GM18499 (cell line): ENCODE data around the gene ZNF407.
A peak's percentile ranks its signal among the peaks of the same experiment; 100 is the strongest.

ENCODE experiments used
- ATAC-seq: cut with Tn5 transposase; IDR thresholded peaks from one replicate; pipeline ENCODE4 v1.9.1; 2021; ENCODE audit warnings: moderate number of reproducible peaks; ENCODE audit not compliant: insufficient read depth, unreplicated experiment

ZNF407 gene

DNA sequence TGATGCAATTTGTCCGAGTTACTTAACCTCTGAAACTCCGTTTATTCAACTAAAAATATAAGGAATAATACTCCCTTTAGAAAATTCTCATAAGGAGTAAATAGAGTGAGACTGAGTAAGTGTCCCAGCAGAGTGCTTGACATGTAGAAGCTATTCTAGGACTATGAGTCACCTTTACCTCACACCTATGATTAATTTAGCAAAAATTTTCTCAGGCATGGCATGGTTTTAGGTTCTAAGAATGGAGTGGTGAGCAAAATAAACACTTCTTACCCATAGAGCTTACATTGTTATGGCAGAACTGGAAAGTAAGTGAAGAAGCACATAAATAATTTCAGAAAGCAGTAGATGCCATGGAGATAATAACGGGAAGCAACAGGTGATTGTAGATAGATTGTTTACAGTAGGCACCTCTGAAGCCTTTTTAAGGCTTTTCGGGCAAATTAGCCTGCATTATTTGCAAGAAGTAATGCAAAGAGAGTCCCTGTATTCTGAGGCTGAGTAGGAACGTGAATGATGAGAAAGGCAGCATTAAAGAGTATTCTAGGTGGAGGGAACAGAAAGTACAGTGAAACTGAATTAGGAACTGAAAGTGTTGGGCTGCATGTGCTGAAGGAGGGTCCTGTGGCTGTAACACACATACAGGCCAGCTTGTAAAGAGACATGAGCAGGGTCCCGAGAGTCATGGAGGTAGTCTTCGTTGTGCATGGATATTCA is 209.2 kb downstream of the ZNF407 start:
- ATAC-seq = peak; percentile 93

DNA sequence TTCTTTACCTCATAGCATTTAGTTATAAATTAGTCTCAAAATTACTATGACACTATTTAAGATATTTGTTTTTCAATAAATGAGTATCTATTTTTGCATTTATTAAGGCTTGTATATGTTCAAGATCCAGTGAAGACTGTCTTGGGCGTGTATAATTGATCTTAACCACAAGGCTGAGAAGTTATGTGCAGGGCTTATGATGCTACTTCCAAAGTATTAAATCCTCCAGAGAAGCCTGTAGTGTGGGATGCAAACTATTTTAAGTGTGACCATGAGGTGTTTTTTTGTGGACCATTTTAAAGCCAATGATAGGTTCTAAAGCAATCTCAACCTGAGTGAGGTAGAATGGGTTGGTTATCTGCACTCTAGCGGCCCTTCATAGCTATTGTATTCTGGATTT is 219.9 kb downstream of the ZNF407 start:
- no peak for ATAC-seq

DNA sequence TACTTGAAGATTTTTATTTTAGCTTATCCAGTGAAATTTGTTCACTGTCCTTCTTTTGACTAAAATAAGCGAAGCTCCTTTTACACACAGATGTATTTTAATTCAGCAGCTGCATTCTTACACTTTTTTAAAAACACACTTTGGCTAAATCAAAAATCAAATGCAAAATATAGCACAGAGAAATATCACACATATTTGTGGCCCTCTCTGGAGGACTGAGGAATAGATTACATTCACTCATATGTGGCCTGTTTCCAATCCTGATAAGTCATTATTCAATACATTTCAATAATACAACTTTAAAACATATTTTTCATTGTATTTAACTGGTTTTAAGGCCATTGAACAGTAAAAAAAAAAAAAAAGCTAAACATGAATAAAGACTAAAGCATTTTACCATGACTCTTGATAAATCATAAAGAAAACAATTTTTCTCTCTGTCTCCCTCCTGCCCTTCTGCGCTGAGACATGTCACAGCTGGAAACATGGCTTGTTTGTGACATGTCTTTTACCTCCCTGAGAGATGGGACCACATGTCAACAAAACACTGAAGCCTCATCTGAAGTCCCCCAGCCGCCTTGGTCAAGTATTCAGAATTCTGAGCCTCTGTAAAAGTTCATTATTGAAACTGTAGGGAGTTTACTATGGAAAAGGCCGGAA is 221.0 kb downstream of the ZNF407 start:
- no peak for ATAC-seq

DNA sequence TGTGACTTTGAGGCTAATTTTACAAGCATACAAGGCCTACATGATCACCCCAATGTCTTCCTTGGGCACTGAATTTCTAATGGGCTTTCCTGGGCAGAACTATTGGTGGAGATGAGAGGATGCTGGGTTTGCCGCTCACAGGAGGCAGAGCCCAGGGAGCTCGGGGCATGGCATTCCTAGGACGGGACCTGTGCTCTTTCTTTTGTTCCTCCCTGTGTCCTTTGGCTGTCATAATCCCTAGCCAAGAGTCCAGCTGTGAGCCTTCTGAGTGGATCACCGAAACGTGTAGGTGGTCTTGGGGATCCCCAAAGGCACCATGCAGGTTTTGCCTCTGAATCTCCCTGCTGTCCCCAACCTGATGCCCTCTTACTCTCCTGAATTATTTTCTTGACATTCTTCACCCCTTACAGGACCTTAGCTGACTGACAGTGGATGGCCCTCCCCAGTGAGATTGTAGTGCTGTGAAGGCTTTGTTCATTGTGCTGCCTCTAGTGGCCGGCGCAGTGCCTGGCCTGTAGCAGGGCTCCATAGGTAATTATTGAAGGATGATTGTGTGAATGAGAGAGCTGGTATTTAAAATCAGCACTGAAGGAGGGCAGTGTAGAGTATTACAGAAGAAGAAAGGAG is 221.9 kb downstream of the ZNF407 start:
- ATAC-seq = no peak

DNA sequence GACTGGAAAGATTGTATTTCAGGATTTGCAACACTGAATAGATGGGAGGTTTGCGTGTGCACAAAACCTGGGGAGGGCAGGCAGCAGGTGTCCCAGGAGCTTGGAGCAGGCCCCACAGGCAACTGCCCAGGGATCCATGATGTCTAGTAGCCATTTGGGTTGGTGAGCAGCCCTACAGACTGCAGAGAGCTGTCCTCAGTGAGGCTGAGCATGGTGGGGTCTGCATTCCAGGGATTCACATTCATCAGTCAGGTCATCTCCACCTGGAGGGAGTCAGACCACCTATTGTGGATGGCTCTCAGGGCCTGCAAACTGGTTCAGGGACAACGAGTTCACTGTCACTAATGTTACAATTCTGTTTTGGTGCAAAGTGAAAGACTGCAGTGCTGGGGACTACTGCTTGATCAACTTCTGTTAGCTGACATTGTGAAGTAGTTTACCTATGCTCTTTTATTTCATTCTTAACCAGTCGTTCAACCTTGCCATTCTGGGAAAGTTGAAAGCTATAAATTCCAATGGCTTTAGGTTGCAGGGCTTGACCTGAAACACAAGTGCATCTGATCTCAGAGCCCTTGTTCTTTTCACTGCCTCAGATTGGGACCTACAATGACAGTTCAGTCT is 222.6 kb downstream of the ZNF407 start:
- no peak for ATAC-seq

DNA sequence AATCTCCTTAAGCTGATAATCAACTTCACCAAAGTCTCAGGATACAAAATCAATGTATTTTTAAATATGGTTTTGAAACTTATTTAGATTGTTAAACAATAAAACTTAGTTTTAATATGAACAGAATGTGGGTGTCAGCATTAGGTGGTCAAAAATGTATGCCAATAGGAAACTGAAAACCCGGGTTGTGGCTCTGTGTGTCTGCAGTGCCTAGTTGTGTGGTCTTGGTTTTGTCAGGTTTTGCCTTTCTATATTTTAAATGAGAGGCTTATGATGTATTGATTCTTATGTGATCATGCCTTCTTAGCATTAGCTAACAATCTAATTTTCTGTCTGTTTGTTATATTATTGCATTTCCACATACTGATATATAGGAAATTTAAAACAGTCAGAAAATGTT is 227.8 kb downstream of the ZNF407 start:
- ATAC-seq = no peak

DNA sequence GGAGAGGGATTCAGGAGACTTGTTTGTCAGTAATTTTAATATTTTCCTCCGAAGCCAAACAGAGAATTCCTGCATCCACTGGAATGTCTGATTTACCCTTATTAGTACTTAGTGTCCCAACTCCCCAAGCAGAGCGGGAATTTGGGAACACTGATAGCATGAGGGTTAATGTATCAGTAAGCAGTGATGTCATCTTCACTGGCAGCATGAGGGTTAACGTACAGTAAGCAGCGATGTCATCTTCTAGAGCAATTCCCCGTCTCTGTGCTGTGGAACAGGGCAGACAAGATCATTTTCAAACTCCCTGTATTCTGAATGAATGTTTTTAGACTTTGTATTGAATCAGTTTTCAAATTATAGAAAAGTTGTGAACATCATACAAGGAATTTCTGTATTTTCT is 228.9 kb downstream of the ZNF407 start:
- no peak for ATAC-seq

DNA sequence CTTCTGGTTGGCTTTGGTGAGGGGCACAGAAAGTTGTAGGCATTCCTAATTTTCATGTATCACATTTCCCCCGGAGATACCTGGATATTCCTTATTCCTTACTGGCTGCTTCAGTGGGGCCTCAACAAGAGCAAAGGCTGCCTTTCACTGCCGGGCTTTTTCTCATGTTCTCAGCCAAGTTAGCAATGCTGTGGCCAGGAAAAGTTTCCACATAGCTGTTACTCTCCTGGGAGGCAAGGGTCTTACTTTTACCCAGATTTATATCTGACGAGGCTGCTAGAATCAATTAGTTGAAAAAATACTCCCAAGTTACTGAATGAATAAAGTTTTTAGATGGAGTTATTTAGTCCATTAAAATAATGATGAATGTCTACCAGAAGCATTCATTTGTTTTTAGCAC is 230.5 kb downstream of the ZNF407 start:
- ATAC-seq = no peak

DNA sequence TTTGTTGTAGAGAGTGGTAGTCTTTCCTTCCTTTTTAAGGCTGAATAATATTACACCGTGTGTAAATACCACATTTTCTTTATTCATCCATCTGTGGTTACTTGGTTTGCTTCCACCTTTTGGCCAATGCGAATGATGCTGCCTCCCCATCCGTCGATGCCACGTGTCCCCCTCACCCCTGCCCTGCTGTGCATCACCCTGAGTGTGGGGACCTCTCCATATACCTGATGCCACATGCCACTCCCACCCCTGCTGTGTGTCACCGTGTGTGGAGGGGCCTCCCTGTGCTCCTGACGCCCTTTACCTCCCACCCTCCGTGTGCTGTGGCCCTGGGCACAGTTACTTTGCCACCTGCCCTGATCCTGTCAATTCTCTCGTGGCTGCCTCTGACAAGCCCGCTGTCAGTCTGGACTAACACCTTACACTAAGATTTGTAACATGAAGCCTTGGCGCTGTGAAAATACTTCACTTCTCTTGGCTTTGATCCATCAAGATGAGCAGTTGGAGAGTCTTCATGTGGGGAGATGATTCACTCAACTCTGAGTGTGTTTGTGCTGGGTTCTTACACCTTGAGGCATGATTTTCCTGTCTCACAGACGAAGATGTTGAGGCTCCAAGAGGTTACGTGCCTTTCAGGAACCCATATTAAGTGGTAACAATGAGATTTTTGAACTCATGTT is 234.0 kb downstream of the ZNF407 start:
- ATAC-seq = no peak

DNA sequence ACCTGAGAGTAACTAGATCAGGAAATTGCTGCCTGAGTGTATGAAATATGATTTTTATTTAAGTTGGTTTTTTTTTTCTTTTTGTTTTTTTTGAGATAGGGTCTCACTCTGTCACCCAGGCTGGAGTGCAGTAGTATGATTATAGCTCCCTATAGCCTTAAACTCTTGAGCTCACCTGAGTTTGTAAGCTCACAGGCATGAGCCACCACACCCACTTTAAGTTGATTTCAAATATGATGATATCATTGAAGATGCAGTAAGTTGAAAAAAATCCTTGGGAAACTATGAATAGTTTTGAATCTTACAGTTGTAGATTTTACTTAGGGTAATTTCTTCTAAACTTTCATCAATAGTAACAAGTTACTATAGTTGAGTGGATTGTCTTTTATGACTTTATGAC is 234.7 kb downstream of the ZNF407 start:
- no peak for ATAC-seq

DNA sequence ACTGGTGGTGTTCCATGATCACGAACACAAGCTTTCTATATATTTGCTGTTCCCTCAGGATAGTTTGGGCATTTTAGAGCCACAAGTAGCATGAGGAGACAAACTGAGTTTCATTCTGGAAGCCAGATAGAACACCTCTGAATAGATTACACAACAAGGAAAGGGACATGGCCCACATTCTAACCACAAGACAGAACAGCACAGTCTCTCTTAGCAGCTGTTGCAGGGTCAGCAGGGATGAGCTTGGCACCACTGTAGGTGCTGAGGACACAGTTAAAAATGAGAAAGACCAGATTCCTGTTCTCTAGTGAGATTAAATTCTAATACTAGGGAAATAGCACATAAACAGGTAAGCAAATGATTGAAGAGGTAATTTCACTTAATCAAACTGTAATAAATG is 235.3 kb downstream of the ZNF407 start:
- ATAC-seq = no peak

DNA sequence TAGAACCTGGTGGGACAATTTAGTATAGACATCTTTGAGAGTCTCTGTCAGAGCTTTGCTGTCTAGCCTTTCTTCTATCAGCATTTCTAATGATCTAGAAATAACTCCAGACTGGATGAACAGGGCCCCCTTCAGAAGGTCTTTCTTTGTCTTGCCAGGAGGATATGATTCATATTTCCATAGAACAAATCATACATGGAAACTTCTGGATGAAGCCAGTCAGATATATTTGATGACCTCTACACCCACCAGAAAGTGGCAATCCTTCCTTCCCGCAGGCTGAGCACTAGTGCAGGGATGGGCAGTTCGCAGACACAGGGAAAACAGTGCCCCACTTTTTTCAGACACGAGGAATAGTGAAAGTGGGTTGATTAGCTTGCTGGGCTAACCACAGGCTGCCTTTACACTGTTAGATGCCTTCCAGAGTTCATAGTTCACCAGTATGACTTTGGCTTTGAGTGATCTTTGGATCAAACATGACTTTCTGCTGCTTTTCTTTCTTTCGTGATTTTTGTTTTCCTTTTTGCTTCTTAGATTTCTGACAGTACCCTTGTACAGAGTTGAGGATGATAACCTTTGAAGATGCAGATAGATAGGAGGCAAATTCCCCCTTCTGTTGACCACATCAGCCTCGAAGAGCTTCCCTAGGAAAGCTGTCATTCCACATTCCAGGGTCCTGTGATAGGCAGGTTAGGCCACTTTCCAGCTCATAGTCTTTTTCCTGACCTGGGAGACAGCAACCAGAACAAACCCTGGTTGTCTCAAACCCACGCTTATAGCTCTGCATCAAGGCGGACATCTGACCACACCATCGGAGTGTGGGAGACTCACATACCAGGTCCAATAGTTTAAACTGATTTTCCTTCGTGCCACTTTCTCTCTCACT is 237.0 kb downstream of the ZNF407 start:
- no peak for ATAC-seq

DNA sequence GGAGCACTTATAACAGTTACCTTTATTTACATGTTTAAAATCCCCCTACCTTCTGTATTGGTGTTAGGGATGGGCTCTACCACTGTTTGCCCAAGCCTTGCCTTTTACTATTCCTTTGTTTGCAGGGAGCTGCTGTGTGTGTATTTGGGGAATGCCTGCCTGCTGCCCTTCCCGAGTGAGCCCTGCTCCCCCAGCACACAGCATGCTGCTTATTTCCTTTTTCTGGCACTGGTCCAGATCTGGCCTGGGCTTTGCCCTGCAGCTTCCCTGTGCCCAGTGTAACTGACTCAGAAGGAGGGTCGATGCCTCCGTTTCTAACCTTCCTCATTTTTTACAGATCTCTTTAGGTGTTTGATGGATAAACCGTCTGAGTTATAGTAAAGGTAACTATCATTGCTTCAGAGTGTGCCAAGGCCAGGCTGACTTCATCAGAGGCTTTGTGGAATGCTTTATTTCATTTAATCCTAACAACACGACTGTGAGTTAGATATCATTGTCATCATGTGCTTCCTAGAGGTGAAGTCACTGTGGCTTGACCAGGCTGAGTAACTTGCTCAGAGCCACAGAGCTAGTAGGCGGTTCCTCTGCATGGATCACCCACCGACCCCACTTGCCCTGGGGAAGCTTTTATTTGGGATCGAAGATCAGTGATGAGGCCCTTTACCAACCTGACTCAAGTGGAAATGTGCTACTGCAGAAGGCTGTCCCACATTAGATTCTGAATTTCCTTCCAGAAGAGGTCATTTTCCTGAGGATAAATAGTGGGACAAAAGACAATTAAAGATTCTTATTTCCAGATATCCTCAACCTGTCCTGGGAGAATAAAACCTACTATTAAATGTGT is 238.8 kb downstream of the ZNF407 start:
- ATAC-seq = no peak

DNA sequence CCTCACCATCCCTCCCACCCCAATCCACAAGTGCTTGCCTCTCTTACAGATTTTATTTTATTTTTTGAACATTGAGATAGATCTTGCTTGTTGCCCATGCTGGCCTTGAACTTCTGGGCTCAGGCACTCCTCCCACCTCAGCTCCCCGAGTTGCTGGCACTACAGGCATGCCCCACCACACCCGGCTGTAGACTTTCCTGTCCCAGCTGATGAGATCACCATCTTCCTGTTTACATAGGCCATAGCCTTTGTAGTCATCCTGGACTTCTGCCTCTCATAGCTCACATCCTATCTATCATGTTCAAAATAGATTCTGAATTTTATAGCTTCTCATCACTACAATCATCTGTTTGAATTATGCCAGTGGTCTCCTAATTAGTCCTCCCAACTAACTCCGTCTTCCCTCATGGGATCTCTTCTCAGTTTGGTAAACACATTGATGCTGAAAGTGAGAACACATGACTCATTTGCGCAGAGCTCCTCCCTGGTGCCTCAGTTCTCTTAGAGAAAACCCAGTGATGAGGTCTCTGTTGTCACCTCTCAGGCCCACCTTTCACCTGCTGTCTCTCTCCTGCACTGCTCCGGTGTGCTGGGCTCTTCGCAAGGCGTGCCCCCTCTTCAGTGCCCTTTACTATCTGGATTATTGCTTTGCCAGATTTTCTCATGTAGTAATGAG is 243.0 kb downstream of the ZNF407 start:
- no peak for ATAC-seq

DNA sequence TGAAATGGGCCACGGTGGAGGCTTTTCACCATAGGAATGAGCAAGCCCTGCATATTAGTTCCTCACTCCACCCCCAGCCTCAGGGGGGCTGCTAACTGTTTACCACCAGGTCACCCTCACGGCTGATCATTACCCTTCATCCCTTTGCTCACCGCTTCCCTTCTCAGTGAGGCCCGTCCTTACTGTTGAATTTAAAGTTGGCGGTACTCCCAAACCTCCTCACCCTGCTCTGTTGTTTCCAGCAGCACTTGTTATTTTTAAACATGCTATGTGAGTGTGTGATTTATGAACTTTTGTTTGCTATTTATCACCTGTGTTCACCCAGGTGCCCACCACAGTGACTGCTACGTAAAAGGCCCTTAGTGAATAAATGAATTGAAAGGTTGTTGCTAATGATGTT is 243.6 kb downstream of the ZNF407 start:
- ATAC-seq = no peak

DNA sequence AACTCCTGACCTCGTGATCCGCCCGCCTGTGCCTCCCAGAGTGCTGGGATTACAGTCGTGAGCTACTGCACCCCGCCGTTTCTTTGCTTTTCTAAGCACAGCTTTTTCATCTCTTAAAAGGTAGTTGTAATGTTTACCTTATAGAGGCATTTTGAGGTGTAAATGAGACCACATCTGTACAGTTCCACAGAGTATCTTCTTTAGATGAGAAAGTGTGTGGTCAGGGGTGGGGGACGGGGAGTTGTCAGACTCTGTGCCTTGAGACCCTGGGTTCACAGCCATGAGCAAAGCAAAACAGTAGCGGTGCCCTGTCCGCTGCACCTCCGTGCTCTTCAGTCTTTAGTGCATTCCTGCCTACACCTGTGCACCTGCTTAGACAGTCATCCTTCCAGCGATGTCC is 251.6 kb downstream of the ZNF407 start:
- ATAC-seq = no peak

DNA sequence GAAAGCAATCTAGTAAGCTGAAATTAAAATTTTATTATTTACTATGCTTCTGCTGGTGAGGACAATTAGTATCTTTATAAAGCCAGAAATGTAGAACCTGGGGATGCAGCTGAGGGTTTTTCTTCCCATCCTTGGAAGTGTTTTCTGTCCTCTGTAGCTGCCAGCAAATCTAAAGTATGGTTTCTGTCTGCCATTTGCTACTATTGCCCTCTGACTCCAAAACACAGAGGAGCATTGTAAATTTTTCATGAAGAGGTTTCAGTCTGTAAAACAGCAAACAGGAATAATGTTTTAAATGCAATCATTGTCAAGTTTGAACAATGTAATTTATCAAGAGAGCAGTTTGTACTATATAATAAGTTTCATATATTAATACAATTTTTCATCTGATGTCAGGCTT is 258.8 kb downstream of the ZNF407 start:
- no peak for ATAC-seq

DNA sequence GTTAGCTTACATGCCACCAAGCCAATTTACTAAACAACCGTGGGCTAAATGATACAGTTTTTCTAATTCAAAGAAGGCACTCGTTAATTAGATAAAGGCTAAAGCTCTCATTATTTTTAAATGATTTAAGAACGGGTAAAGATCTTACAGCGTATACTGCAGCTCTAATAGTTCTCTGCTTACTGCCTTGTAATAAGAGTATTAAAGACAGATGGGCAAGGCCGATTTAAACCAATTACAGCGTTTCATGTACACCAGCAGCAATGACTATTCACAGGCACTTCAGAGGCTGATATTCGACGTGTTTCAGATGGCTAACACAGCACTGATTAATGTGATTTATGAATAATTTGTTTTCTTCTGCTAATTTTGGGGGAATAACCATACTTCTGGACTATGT is 259.3 kb downstream of the ZNF407 start:
- ATAC-seq = no peak
